ENCODE results near the gene CHRM5. TPM values are rescaled to one million over a fixed set of nuclear protein-coding genes. Genes with fewer than 3 reads are reported as not detected.

Gene CHRM5
- not detected in 2 replicates for total RNA-seq

GRCh38 chr15:33968224-33968623 is at the start of gene CHRM5:
Gene CHRM5, plus strand, starts transcription at chr15:33968497. Its CDS starts 94,221 bp downstream, at chr15:34062718.

GRCh38 chr15:34038871-34039789 is 70.8 kb downstream of the CHRM5 start, which contains the start of gene AVEN:
Gene AVEN, minus strand, starts transcription at chr15:34039204. Its CDS starts 158 bp downstream, at chr15:34039046.

GRCh38 chr15:34101366-34102174 is 133.3 kb downstream of the CHRM5 start, which contains the start of the genes EMC7 and PGBD4:
Gene EMC7, minus strand, starts transcription at chr15:34101862. Its CDS starts 23 bp downstream, at chr15:34101839.
Gene PGBD4, plus strand, starts transcription at chr15:34102083. Its CDS starts 449 bp downstream, at chr15:34102532.

Other genes with a start within 250 kb of the CHRM5 start
- 24.9 and 31.1 TPM in 2 replicates for gene AVEN, start 70.7 kb downstream of the CHRM5 start, total RNA-seq
- 43.0 and 68.5 TPM in 2 replicates for gene EMC7, start 133.4 kb downstream of the CHRM5 start, total RNA-seq
- gene PGBD4, start 133.6 kb downstream of the CHRM5 start, total RNA-seq = 1.4 and 1.9 TPM in 2 replicates
- gene KATNBL1, start 241.6 kb downstream of the CHRM5 start, total RNA-seq = 33.2 and 36.0 TPM in 2 replicates

Measured in cardiac atrium fibroblast (primary cell).